Natural killer cell treated with Interleukin-12 subunit alpha and Interleukin-12 subunit beta and Interleukin-15 and Interleukin-18, amount 100 ng/mL, for 72 hours (primary cell): ENCODE measurements around the gene FERMT3. TPM values are rescaled to one million over a fixed set of nuclear protein-coding genes. Genes with fewer than 3 reads are reported as not detected.
A peak's percentile ranks its signal among the peaks of the same experiment; 100 is the strongest.

Source experiments
- ATAC-seq, 2 donors: fragments of 150-1000 bp; cut with Tn5 transposase in 1 of 2; sonication (Bioruptor Pico), chemical (Tn5 transposase) in 1 of 2; 2 replicates each; pipeline ENCODE4 v1.10.0; 2021
- DNase-seq: peaks from one replicate; pipeline ENCODE4 v3.0.0; 2022; ENCODE audit warnings: low spot score
- H3K27ac Mint-ChIP-seq, 2 donors: 1 replicate in 1 of 2; 2 replicates in 1 of 2; pipeline ENCODE4 v1.8.0; 2022; ENCODE audit warnings: mixed read lengths in 2 of 2, mild to moderate bottlenecking in 1 of 2, moderate library complexity in 1 of 2
- H3K27me3 Mint-ChIP-seq, 2 donors: 1 replicate in 1 of 2; 2 replicates in 1 of 2; pipeline ENCODE4 v1.8.0; 2022; ENCODE audit warnings: mixed read lengths in 2 of 2
- H3K36me3 Mint-ChIP-seq: one replicate; pipeline ENCODE4 v1.8.0; 2022; ENCODE audit warnings: mixed read lengths
- H3K4me1 Mint-ChIP-seq, 2 donors: 1 replicate in 1 of 2; 2 replicates in 1 of 2; pipeline ENCODE4 v1.8.0; 2022; ENCODE audit warnings: low read depth in 2 of 2, mixed read lengths in 2 of 2, mild to moderate bottlenecking in 1 of 2
- H3K4me3 Mint-ChIP-seq: one replicate; pipeline ENCODE4 v1.8.0; 2022; ENCODE audit warnings: mixed read lengths
- H3K9me3 Mint-ChIP-seq: 2 replicates; pipeline ENCODE4 v1.8.0; 2022; ENCODE audit warnings: mixed read lengths
- total RNA-seq, 2 donors: library from RNA; stranded (reverse); gene quantifications; one replicate each; pipeline ENCODE4 v1.2.3, GENCODE V29; 2022

The FERMT3 gene
- total RNA-seq, 2 donors from 2014 or later: 249 to 276 TPM

GRCh38 chr11:64249038-64249437 lies 42.5 kb downstream of the FERMT3 start:
- ATAC-seq (no peak), DNase-seq (no peak)
- no peaks in the 10 kb centered on the region for H3K36me3 Mint-ChIP-seq
- H3K9me3 Mint-ChIP-seq: no peaks in the 10 kb centered on the region
- H3K4me1 Mint-ChIP-seq: peaks cover 12 to 31% of the 10 kb centered on the region in 2 donors
- no peak overlapping the region for H3K4me3 Mint-ChIP-seq
- no peak overlapping the region for H3K27ac Mint-ChIP-seq
- H3K27me3 Mint-ChIP-seq: no peaks in the 10 kb centered on the region

- Mint-ChIP-seq H3K27ac (no peak overlapping the region), H3K4me1 (peaks cover 12 to 32% of the 10 kb centered on the region in 2 donors), H3K9me3 (no peaks in the 10 kb centered on the region), H3K36me3 (no peaks in the 10 kb centered on the region), H3K27me3 (no peaks in the 10 kb centered on the region), H3K4me3 (peak overlapping the region; percentile 57)
- DNase-seq (no peak), ATAC-seq (no peak)
These were observed 43.3 kb downstream of the FERMT3 start for GRCh38 chr11:64249563-64250414.

DNA sequence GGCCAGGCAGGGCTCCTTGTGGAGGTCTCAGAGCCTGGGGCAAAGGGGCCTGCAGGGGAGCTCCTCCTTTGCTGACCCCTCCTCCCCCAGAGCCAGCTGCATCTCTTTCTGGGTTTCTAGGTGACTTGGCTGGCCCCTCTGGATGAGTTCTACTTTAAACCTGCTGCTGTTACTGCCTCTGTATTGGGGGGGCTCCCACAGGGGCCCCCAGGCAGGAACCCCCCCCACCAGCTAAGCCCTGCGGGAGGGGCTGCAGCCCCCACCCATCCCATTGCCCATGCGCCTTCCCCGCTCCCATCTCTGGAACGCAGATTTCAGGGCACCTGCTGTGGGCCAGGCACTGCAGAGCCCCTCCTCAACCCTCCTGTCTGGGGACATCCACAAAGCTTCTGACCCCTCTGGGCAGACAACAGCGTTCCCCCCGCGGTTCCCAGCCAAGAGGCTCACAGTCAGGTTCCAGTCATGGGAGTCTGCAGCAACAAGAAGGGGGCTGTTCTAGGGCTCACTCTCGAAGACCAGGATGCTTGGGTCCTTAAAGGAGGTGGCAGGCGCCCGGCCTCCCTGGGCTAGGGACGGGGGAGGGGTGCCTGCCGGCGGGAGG lies 44.0 kb downstream of the FERMT3 start:
- Mint-ChIP-seq H3K27me3 (no peaks in the 10 kb centered on the region), H3K4me1 (peaks cover 12 to 32% of the 10 kb centered on the region in 2 donors), H3K36me3 (no peaks in the 10 kb centered on the region), H3K27ac (no peak overlapping the region), H3K4me3 (peak overlapping the region; percentile 56), H3K9me3 (no peaks in the 10 kb centered on the region)
- DNase-seq (no peak), ATAC-seq (no peak)

- H3K4me1 Mint-ChIP-seq: peaks cover 12 to 27% of the 10 kb centered on the region in 2 donors
These were observed 44.7 kb downstream of the FERMT3 start, which contains the start of gene PLCB3 for GRCh38 chr11:64251016-64251752. PLCB3 (plus strand) TSS chr11:64251530; CDS start chr11:64251650, 120 bp downstream.

GRCh38 chr11:64251753-64252002 lies 45.2 kb downstream of the FERMT3 start:
- Mint-ChIP-seq H3K27ac (peak overlapping the region in 1 of 2 donors; percentile 70), H3K4me3 (peak overlapping the region; percentile 89), H3K4me1 (peaks cover 12 to 27% of the 10 kb centered on the region in 2 donors), H3K27me3 (no peaks in the 10 kb centered on the region), H3K9me3 (no peaks in the 10 kb centered on the region), H3K36me3 (no peaks in the 10 kb centered on the region)
- DNase-seq (no peak), ATAC-seq (no peak)

More at GRCh38 chr11:64251016-64251752, 44.7 kb downstream of the FERMT3 start, which contains the start of gene PLCB3:
- ATAC-seq (peak; percentile 80 to 85), DNase-seq (no peak)
- Mint-ChIP-seq H3K9me3 (no peaks in the 10 kb centered on the region), H3K27ac (peak within 1 kb of the TSS in 1 of 2 donors; percentile 70), H3K36me3 (no peaks in the 10 kb centered on the region), H3K4me3 (peak within 1 kb of the TSS; percentile 89), H3K27me3 (no peaks in the 10 kb centered on the region)

DNA sequence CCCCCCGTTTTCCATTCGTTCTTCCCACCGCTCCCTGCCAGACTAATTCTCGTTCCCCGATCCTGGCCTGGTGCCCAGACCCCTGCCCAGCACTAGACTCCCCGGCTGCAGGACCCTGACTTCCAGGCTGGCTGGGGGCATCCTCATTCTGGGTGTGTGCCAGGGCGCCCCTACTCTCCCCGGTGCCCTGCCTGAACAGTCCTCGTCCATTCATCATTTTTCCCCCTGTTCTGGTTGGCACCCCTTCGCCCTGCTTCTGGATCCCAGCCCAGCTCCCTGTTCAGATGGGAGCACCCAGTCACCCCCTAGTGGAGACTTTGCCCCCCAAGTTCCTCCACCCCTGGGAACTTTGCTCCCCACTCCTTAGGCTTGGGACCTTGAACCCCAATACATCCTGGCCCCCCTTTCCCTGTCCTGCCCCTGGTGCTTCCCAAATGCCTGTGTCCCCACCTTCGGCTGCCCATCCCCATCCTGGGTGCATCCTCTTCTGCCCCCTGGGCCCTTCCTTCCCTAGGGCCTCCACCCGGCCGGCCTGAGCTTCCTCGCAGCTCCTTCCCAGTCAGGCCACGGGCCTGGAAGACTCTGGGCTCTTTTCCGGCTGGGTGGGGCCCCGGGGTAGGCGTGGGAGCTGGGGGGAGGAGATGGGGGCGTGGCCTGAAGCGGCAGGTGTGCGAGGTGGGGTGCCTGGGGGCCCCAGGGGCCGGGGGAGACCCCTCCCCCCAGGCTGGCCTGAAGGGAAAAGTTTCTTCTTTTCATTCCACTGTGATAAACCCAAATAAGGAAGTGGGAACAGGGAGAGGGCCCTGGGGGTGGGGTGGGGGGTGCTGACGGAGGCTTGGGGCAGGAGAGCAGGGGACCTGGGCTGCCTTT lies 45.7 kb downstream of the FERMT3 start:
- ATAC-seq (no peak), DNase-seq (no peak)
- Mint-ChIP-seq H3K36me3 (no peaks in the 10 kb centered on the region), H3K27me3 (no peaks in the 10 kb centered on the region), H3K27ac (peak overlapping the region in 1 of 2 donors; percentile 70), H3K4me3 (peak overlapping the region; percentile 89), H3K9me3 (no peaks in the 10 kb centered on the region), H3K4me1 (peaks cover 12 to 23% of the 10 kb centered on the region in 2 donors)

- H3K27me3 Mint-ChIP-seq: no peaks in the 10 kb centered on the region
- H3K36me3 Mint-ChIP-seq: no peaks in the 10 kb centered on the region
- H3K4me3 Mint-ChIP-seq: peak overlapping the region; percentile 89
- H3K9me3 Mint-ChIP-seq: no peaks in the 10 kb centered on the region
- no peak for ATAC-seq
- no peak overlapping the region for H3K27ac Mint-ChIP-seq
- H3K4me1 Mint-ChIP-seq: peaks cover 8 to 18% of the 10 kb centered on the region in 2 donors
- no peak for DNase-seq
These were observed 46.5 kb downstream of the FERMT3 start for GRCh38 chr11:64253043-64253442.

DNA sequence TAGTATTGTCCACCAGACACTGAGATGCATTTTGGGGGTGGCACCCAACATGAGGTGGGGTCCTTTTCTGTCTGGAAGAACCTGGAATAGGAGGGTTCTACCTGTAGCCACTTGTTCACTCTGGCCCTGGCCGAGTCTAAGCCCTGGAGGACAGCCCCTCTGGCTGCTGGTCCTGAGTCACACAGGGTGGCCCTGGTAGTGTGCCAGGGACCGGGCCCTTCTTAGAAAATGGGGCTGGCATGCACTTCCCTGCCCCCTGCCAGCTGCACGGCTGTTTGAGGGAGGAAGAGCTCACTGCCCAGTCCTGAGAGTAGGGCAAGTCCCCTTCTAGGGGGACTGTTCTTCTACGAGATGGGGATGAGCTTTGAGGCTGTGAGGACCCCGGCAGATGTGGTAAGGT lies 47.0 kb downstream of the FERMT3 start:
- Mint-ChIP-seq H3K9me3 (no peaks in the 10 kb centered on the region), H3K4me1 (peaks cover 6 to 16% of the 10 kb centered on the region in 2 donors), H3K27ac (peak overlapping the region in 1 of 2 donors; percentile 76), H3K27me3 (no peaks in the 10 kb centered on the region), H3K36me3 (no peaks in the 10 kb centered on the region), H3K4me3 (peak overlapping the region; percentile 12)
- DNase-seq: no peak
- no peak for ATAC-seq

DNA sequence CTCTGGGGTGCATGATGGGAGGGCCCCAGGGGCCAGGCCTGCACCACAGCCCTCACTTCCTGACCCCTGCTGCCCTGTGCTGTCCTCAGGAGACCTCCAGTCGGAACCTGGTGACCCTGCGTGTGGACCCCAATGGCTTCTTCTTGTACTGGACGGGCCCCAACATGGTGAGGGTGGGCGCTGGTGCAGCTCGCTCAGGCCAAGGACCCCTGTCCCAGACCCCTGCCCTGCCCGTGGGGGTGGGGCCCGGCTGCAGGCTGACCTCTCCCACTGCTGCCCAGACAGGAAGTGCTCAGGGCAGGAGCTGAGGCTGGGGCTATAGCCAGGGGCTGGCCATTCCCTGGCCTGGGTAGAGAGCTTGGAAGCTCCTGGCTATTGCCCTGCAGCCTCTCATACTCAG lies 47.8 kb downstream of the FERMT3 start:
- DNase-seq (no peak), ATAC-seq (no peak)
- H3K9me3 Mint-ChIP-seq: no peaks in the 10 kb centered on the region
- H3K36me3 Mint-ChIP-seq: peaks cover 1% of the 10 kb centered on the region
- peaks cover 8 to 17% of the 10 kb centered on the region in 2 donors for H3K4me1 Mint-ChIP-seq
- no peak overlapping the region for H3K27ac Mint-ChIP-seq
- no peak overlapping the region for H3K4me3 Mint-ChIP-seq
- no peaks in the 10 kb centered on the region for H3K27me3 Mint-ChIP-seq

DNA sequence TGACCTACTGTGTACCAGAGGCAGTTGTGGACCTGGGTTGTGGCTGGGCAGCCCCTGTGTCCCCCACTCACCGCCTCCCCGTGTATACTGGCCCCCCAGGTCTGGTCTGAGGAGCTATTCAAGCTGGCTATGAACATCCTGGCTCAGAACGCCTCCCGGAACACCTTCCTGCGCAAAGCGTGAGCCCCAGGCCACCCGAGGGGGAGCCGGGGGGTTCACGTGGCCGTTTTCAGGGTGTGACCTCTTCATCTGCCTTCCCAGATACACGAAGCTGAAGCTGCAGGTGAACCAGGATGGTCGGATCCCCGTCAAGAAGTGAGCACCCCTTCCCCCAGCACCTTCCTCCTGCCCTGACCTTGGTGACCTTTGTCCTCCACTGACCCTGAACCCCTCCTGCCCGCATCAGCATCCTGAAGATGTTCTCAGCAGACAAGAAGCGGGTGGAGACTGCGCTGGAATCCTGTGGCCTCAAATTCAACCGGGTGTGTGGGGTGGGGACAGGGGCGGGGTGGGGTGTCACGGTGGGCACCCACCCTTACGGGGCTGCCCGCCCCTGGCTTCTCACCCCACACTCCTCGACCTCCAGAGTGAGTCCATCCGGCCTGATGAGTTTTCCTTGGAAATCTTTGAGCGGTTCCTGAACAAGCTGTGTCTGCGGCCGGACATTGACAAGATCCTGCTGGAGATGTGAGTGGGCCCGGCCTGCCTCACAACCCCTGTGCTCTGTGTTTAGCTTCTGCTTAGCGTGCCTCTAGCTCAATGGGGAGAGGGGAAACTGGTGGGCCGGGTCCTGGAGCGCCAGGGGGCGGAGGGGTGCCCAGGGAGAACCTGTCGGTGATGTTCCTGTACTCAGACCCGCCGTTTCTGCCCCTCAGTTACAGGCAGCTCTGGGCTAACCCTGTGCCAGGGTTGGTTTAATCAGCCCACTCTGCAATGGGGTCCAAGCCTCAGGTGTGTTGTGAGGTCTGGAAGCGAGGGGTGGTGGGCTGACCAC lies 48.9 kb downstream of the FERMT3 start:
- H3K4me1 Mint-ChIP-seq: peaks cover 16 to 26% of the 10 kb centered on the region in 2 donors
- DNase-seq: no peak
- no peak for ATAC-seq
- H3K9me3 Mint-ChIP-seq: no peaks in the 10 kb centered on the region
- H3K27me3 Mint-ChIP-seq: no peaks in the 10 kb centered on the region
- peaks cover 8% of the 10 kb centered on the region for H3K36me3 Mint-ChIP-seq
- H3K4me3 Mint-ChIP-seq: no peak overlapping the region
- no peak overlapping the region for H3K27ac Mint-ChIP-seq

GRCh38 chr11:64256300-64256699 lies 49.8 kb downstream of the FERMT3 start:
- Mint-ChIP-seq H3K4me3 (no peak overlapping the region), H3K36me3 (peaks cover 8% of the 10 kb centered on the region), H3K4me1 (peaks cover 16 to 26% of the 10 kb centered on the region in 2 donors), H3K27me3 (no peaks in the 10 kb centered on the region), H3K9me3 (no peaks in the 10 kb centered on the region), H3K27ac (no peak overlapping the region)
- no peak for ATAC-seq
- no peak for DNase-seq

DNA sequence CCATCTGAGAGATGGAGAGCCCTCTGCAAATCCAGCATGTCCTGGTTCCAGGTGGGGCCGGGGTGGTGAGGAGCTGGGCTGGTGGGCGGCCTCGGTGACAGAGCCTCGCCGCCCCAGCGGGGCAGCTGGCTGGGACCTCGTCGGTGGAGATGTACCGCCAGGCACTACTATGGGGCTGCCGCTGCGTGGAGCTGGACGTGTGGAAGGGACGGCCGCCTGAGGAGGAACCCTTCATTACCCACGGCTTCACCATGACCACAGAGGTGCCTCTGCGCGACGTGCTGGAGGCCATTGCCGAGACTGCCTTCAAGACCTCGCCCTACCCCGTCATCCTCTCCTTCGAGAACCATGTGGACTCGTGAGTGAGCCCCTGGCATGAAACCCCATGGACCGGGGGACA lies 51.8 kb downstream of the FERMT3 start:
- DNase-seq: no peak
- Mint-ChIP-seq H3K4me3 (no peak overlapping the region), H3K36me3 (peaks cover 8% of the 10 kb centered on the region), H3K9me3 (no peaks in the 10 kb centered on the region), H3K27ac (peak overlapping the region in 1 of 2 donors; percentile 53), H3K27me3 (no peaks in the 10 kb centered on the region), H3K4me1 (peaks cover 10 to 20% of the 10 kb centered on the region in 2 donors)
- no peak for ATAC-seq
